Activated CD4-positive, alpha-beta T cell treated with anti-CD3 and anti-CD28 coated beads, Interleukin-2, amount 50 U/mL, for 24 hours (primary cell): ENCODE results near the gene KCNT1.

Source experiments
- DNase-seq, 2 donors: peaks; one replicate each; pipeline ENCODE4 v3.0.0-alpha.2; 2020; ENCODE audit warnings: low read depth in 1 of 2, low spot score in 1 of 2

The KCNT1 gene

GRCh38 chr9:135840539-135840938 is 138.6 kb downstream of the KCNT1 start:
- DNase-seq = no peak
